ENCODE results near the gene CNTFR. TPM values are rescaled to one million over a fixed set of nuclear protein-coding genes. Genes with fewer than 3 reads are reported as not detected.

Gene CNTFR
- total and polyA plus RNA-seq, 2 experiments from 2014 or later: not detected

GRCh38 chr9:34579104-34579807 lies 10.3 kb downstream of the CNTFR start:
- TF ChIP-seq EZH2phosphoT487 (IDR thresholded peaks at IDR 0.05; ENCODE audit: insufficient read depth, low read depth): no peak
- no peak for TF ChIP-seq EZH2 (IDR thresholded peaks at IDR 0.05; ENCODE audit: insufficient read depth, poor library complexity, severe bottlenecking)
- no peaks in the 10 kb centered on the region for H3K79me2 ChIP-seq (ENCODE audit: insufficient read depth)
- peaks cover 50% of the 10 kb centered on the region for H3K27me3 ChIP-seq (replicated peaks; ENCODE audit: insufficient read depth)
- no peak overlapping the region for H3K27ac ChIP-seq
- H3K4me1 ChIP-seq (ENCODE audit: insufficient read depth): no peaks in the 10 kb centered on the region
- H3K36me3 ChIP-seq (ENCODE audit: low read depth): no peaks in the 10 kb centered on the region
- H4K20me1 ChIP-seq (ENCODE audit: insufficient read depth): no peaks in the 10 kb centered on the region
- no peak for DNase-seq
- H3K9me3 ChIP-seq (ENCODE audit: low read depth): no peaks in the 10 kb centered on the region
- no peak overlapping the region for H2AFZ ChIP-seq
- no peak overlapping the region for H3K9ac ChIP-seq
- H3F3A ChIP-seq (ENCODE audit: insufficient read depth): no peaks in the 10 kb centered on the region
- in situ Hi-C loops (cut with MboI): no loop called here
- H3K4me2 ChIP-seq (ENCODE audit: unreplicated experiment): no peak overlapping the region
- no peaks in the 10 kb centered on the region for H3K9me2 ChIP-seq (ENCODE audit: insufficient read depth)
- WGBS, 2 experiments (ENCODE audit: low coverage in 1 of 2, low lambda C conversion rate in 2 of 2, missing lambda C conversion rate in 2 of 2): 66 to 77% methylated on average over 6 to 17 of the region's 17 CpGs
- H3K4me3 ChIP-seq: no peak overlapping the region

GRCh38 chr9:34578241-34579103 lies 11.1 kb downstream of the CNTFR start:
- H3K79me2 ChIP-seq (ENCODE audit: insufficient read depth): no peaks in the 10 kb centered on the region
- H3K27ac ChIP-seq: no peak overlapping the region
- H4K20me1 ChIP-seq (ENCODE audit: insufficient read depth): no peaks in the 10 kb centered on the region
- peaks cover 48% of the 10 kb centered on the region for H3K27me3 ChIP-seq (replicated peaks; ENCODE audit: insufficient read depth)
- peak overlapping the region; percentile 48 for H3K4me2 ChIP-seq (ENCODE audit: unreplicated experiment)
- in situ Hi-C loops (cut with MboI): no loop called here
- H3K9me2 ChIP-seq (ENCODE audit: insufficient read depth): no peaks in the 10 kb centered on the region
- no peak overlapping the region for H2AFZ ChIP-seq
- no peaks in the 10 kb centered on the region for H3K36me3 ChIP-seq (ENCODE audit: low read depth)
- no peaks in the 10 kb centered on the region for H3F3A ChIP-seq (ENCODE audit: insufficient read depth)
- no peaks in the 10 kb centered on the region for H3K4me1 ChIP-seq (ENCODE audit: insufficient read depth)
- WGBS, 2 experiments (ENCODE audit: low coverage in 1 of 2, low lambda C conversion rate in 2 of 2, missing lambda C conversion rate in 2 of 2): 40 to 61% methylated on average over 17 to 28 of the region's 28 CpGs
- peak; percentile 77 for DNase-seq
- no peak overlapping the region for H3K9ac ChIP-seq
- TF ChIP-seq EZH2phosphoT487 (IDR thresholded peaks at IDR 0.05; ENCODE audit: insufficient read depth, low read depth) (no peak), EZH2 (IDR thresholded peaks at IDR 0.05; ENCODE audit: insufficient read depth, poor library complexity, severe bottlenecking) (peak; percentile 54)
- H3K4me3 ChIP-seq: peak overlapping the region; percentile 56; the same call in 1 of the 2 replicates
- no peaks in the 10 kb centered on the region for H3K9me3 ChIP-seq (ENCODE audit: low read depth)

- H3K4me3 ChIP-seq: peak overlapping the region; percentile 56; the same call in 1 of the 2 replicates
- no peak overlapping the region for H2AFZ ChIP-seq
- H3K4me1 ChIP-seq (ENCODE audit: insufficient read depth): no peaks in the 10 kb centered on the region
- H3K9me3 ChIP-seq (ENCODE audit: low read depth): no peaks in the 10 kb centered on the region
- H3K36me3 ChIP-seq (ENCODE audit: low read depth): no peaks in the 10 kb centered on the region
- peaks cover 48% of the 10 kb centered on the region for H3K27me3 ChIP-seq (replicated peaks; ENCODE audit: insufficient read depth)
- no peak overlapping the region for H3K9ac ChIP-seq
- H3K9me2 ChIP-seq (ENCODE audit: insufficient read depth): no peaks in the 10 kb centered on the region
- no peak overlapping the region for H3K27ac ChIP-seq
- no peaks in the 10 kb centered on the region for H3K79me2 ChIP-seq (ENCODE audit: insufficient read depth)
- DNase-seq: no peak
- H3K4me2 ChIP-seq (ENCODE audit: unreplicated experiment): peak overlapping the region; percentile 48
- TF ChIP-seq EZH2phosphoT487 (IDR thresholded peaks at IDR 0.05; ENCODE audit: insufficient read depth, low read depth) (no peak), EZH2 (IDR thresholded peaks at IDR 0.05; ENCODE audit: insufficient read depth, poor library complexity, severe bottlenecking) (peak; percentile 29)
- no peaks in the 10 kb centered on the region for H4K20me1 ChIP-seq (ENCODE audit: insufficient read depth)
- no peaks in the 10 kb centered on the region for H3F3A ChIP-seq (ENCODE audit: insufficient read depth)
- in situ Hi-C loops (cut with MboI): no loop called here
- WGBS, 2 experiments (ENCODE audit: low coverage in 1 of 2, low lambda C conversion rate in 2 of 2, missing lambda C conversion rate in 2 of 2): 8 to 49% methylated on average over 3 to 43 of the region's 62 CpGs
These were observed 11.9 kb downstream of the CNTFR start for GRCh38 chr9:34577400-34578240.
